Occipital lobe (tissue), 2 donors: ENCODE data around the gene SETD3. TPM values are rescaled to one million over a fixed set of nuclear protein-coding genes. Genes with fewer than 3 reads are reported as not detected.

Experiments
- DNase-seq: peaks from one replicate; lab custom pipeline; 2025; lab: John Stamatoyannopoulos, UW
- total RNA-seq: library from RNA; depleted of rRNA; stranded (reverse); fragments of >200 nt; gene quantifications from one replicate; pipeline ENCODE4 v1.2.3, GENCODE V29; 2014

Gene SETD3
- total RNA-seq, 1 donor from 2014 or later: 78.8 TPM

- DNase-seq: no peak
These were observed 36.4 kb upstream of the SETD3 start for GRCh38 chr14:99516871-99517642.

DNA sequence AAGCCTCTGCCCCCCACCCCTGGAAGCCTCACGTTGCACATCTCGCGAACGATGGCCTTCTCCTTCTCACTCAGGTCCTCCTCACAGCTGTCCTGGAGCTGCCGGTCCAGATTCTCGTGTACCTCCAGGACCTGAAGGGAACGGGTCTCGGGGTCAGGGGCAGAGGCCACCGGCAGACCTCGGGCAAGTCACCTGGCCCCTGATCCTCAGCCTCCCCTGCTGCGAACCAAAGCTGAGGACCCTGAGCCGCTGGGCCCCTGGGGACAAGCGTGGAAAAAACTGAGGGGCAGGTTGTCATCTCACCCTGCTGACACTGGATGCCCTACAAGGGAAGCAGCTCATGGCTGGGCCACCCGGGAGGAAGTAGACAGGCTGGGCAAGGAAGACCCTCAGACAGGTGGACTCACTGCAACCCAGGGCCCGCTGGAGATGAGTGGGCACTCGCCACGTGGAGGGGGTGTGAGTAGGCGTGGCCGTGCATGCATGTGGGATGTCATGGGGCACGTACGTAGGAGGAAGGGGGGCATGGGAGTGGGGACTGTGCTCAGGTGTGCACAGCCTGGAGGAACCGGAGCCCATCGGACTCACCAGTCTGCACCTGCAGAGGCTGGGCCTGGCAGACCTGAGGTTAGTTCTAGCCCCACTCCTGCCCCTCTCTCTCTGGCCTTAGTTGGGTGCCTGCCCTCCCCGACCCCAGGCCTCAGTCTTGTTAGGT, 35.7 kb upstream of the SETD3 start:
- no peak for DNase-seq

DNA sequence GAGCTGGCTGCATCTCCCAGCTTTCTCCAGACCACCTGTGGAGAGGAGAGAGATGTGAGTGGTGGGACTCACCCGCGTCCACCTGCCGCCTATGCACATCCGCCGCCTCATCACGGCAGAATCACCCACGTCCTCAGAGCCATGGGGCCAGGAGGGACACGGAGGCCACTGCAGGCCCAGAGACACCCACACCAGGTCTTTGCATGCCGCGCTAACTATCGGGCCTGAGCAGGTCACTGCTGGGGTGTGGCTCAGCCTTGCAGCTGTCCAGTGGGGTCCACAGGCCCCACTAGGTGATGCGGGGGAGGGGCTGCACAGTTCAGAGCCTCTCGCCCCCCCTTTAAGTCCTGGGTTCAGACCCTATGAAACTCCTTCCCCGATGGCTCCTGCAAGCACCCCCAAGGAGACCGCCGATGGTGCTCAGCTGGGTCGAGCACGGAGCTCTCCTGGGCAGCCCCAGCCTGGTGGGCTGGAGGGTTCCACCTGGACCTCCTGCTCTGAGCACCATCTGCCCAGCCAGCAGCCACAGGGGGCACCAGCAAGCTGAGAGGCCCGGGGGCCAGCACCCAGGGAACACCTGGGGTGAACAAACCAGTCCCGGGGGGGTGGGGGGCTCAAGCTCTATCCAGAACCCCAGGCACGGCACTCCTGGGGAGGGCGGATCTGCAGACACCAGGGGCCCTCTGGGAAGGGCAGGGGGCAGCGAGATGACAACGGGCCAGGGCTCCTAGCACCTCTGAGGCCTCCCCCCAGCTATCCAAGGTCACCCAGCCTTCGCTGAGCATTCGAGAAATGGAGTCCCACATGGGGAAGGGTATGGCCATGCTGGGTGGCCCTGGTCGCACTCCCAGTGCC, 34.9 kb upstream of the SETD3 start:
- no peak for DNase-seq

- no peak for DNase-seq
These were observed 34.1 kb upstream of the SETD3 start for GRCh38 chr14:99514552-99515300.

GRCh38 chr14:99513946-99514551, 33.4 kb upstream of the SETD3 start:
- DNase-seq: no peak

DNA sequence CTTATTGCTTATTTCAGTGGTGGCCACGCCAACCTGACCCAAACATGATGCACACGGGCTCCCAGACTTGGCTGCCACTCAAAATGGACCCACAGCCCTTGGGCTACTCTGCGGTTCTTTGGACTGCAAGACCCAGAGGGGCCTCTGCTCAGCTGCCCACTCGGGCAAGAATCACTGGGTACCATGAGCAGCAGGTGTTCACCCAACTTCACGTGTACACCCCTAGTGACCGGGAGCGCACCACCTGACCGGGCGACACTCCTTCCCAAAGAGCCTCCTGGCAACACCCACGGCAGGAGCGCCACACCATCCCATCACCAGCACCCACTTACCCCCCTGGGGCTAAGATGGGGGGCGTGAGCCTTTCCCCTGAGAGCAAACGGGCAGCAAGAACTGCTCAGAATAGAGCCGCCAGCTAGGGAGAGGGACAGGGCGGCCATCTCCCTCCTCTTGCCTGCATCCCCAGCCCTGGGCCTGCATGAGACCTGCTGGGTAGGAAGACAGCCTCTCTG, 32.6 kb upstream of the SETD3 start:
- no peak for DNase-seq

GRCh38 chr14:99512571-99513182, 32.0 kb upstream of the SETD3 start:
- no peak for DNase-seq

DNA sequence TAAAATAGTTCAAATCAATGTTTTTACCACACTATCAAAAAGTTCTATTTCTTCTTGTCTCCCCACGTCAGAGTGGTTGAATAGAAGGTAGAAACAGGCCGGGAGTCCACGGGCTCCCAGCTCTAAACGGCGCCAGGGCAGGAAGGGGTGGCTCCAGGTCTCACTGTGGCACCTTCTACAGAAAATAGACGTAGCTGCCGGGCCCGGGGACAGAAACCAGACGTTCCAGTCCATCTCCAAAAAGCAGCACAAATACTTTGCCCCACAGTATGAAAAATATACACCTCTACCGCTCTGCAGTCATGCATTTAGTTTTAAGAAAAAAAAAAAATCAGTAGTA, 31.4 kb upstream of the SETD3 start:
- DNase-seq: no peak

GRCh38 chr14:99511421-99512109, 30.9 kb upstream of the SETD3 start:
- DNase-seq: no peak

DNA sequence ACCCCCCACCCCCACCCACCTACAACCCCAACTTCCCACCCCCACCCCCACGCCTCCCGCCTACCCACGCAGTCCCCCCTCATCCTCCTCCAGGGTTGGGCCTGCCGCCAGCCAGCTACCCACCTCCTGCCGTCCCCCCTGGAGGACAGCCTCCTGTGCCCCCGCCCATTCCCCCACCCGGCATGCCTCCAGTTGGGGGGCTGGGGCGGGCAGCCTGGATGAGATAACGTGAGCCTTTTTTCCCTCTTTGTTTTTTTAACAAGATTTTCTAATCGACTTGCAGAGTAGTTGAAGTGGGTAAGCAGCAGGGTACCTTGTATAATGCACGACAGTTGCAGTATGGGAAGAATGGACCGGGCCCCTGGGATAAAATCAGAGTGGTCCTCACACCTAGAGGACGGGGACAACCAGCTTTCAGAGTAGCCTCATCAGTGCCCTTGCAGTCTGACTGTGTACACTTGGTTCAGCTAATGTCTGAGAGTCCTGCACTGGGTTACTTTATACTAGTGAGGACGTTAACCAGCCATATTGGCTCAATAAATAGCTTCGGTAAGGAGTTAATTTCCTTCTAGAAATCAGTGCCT, 30.0 kb upstream of the SETD3 start:
- no peak for DNase-seq

DNA sequence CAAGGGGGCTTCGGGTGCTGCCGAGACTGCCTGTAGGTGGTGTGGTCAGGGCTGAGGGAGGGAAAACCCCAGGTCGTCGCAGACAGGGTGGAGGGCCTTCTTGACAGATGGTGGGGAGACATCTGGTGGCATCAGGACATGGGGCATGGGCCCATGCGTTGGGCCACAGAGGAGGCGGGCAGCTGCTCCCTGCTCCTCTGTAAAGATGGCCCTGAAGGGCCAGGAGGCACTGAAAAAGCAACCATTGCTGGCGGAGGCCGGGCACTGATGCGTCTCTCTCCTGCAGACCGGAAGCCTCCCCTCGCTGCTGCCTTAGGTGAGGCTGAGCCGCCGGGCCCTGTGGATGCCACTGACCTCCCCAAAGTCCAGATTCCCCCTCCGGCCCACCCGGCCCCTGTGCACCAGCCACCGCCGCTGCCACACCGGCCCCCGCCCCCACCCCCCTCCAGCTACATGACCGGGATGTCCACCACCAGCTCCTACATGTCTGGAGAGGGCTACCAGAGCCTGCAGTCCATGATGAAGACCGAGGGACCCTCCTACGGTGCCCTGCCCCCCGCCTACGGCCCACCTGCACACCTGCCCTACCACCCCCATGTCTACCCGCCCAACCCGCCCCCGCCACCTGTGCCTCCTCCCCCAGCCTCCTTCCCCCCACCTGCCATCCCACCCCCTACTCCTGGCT, 29.4 kb upstream of the SETD3 start:
- DNase-seq: no peak

GRCh38 chr14:99508896-99509629, 28.4 kb upstream of the SETD3 start:
- no peak for DNase-seq

DNA sequence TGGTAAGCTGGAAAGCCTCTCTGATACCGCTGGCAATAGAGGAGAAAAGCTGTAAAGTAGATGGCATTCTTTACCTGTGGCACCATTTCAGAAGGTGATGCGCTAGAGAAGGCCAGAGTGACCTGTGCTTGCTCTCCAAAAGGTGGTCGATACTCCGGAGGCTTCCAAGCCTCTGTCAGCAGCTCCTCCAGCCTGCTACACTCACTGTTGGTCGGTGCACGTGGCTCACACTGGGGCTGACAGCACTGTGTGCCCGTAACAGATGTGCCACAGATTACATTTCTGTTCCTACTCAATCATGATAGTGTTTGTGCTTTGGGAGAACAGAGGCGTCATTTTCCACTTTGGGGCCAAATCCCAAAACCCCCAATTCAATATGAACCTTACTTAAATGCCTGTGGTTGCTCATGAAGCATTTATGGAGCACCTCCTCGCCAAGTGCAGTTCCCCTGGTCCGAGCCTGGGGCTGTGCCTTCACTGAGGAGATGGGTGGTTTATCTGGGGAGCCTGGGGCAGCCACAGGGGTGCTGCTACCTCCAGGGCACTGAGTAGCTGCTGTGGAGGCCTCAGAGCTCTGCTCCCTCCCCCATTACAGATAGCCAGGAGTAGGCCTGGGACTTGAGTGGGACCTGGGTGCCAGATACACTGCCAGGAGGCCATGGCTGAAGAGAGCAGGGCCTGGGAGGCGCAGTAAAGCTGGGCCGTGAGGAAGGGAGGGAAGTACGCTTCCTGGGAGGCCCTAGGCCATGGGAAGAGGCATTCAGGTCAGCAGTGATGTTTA, 27.4 kb upstream of the SETD3 start:
- DNase-seq: no peak

DNA sequence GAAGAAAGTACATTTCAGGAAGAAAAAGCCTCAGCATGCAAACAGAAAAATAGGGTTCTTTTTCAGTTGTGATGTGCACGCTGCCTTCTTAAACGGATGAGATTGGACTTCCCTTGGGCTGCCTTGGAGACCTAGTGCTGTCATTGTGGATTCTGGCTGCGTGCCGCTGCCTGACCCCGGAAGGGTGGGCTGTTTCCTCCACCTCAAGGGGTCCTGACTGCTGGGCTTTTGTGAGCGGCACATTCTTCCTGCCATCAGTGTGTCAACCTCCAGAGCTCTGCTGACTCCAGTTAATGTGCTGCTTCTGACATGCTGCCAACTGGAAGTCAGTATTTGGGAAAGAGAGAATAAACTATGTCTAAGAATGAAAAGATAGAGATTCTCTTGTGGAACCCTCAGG, 25.6 kb upstream of the SETD3 start:
- DNase-seq: no peak

DNA sequence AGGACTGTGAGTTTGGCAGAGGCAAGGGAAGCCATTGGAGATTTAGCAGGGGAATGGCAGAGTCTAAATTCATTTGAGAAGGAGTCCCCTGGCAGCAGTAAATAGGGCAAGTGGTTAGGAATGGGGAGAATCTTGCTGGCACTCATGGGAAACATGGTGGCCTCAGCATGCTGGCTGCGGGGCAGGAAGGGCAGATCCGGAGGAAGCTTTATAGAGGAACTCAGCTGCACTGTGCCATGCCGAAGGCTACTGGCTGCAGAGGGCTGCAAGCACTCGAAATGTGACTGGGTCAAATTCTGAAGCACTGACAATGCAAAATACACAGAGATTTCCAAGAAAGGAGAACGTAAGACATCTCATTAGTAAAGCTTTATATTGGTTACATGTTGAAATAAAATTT, 24.4 kb upstream of the SETD3 start:
- DNase-seq: no peak

DNA sequence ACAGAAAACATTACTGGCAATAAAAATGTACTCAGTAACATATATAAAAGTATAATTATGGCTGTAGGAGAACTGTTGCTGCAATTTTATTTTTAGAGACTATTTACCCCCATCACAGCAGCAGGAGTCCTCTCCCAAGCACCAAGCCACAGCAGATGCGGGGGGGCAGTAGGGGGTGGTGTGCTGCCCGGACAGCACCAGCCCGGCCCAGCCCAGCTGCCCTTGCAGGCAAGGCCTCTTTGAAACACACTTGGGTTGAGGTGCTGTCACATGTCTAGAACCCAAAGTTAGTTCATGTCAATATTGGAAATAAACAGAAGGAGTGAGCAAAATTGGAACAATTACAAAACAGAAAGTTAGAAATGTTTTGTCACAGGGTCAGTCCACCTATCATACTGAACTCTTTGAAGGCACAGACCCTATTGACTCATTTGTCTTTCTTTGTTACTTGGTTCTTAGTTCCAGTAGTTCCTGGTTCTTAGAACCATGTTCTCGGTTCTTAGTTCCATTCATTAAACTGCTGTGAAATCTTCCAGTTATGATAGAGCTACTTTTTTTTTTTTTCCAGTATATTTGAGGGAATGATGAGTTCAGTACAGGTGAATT, 23.3 kb upstream of the SETD3 start:
- no peak for DNase-seq

DNA sequence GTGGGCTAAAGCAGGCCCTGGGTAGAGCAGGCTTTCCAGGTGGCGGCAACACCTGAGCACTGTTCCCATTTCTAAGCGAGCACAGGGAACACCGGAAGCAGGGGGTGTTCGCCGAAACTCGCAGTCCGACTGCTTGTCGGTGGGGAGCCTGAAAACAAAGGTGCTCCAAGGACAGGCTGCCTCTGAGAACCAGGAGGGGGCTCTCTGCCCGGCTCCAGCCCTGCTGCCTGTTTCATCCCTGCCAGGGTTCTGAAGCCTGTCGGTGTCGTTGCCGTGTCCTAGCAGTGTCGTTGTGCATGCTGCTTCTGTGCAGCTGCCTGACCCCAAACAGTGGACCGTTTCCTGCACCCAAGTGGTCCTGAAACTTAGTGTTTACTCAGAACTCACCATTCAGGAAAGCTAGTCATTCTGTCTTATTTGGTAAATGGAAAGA, 22.3 kb upstream of the SETD3 start:
- DNase-seq: no peak
